Measurements from ENCODE around the gene ACP7. TPM values are rescaled to one million over a fixed set of nuclear protein-coding genes. Genes with fewer than 3 reads are reported as not detected.

ACP7 gene
- total and polyA plus RNA-seq, 2 donors (not counting 1 experiment from before 2014, with no cell fraction given): not detected

DNA sequence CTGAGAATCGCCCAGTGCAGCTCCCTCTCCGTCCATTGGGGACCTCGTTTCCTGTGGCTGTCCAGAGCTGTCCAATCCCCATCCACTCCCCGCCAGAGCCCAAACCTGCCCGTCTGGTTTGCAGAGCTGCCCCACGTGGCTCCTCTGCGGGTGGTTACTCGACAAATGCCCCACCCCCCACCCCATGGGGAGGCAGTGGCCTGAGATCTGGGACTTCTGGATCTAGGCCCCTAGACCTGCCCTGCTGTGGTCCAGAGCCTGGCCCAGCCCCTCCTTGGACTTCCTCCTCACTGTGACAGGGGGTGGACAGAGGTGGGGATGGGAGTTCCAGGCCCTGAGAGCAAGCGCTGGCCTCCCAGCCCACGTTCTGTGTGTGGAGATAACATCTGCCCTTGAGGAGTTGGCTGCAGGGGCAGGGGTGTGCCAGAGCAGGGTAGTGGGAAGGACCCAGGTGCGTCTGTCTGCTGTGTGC is 70.5 kb downstream of the ACP7 start:
- Histone ChIP-seq H3K79me2 (ENCODE audit: control insufficient read depth, insufficient read depth, low read length) (peaks cover 36% of the 10 kb centered on the region), H2AFZ (ENCODE audit: low read length) (no peak overlapping the region), H3K9me3 (ENCODE audit: control insufficient read depth, insufficient read depth, low read depth, low read length) (no peaks in the 10 kb centered on the region), H3K9ac (ENCODE audit: insufficient read depth, low read length) (no peak overlapping the region), H3K4me2 (ENCODE audit: extremely low read depth, insufficient read depth, low read length) (no peak overlapping the region), H3K4me3 (replicated peaks in 1 of 4; ENCODE audit: control extremely low read depth in 1 of 4, insufficient read depth in 1 of 4, low read depth in 3 of 4, low read length in 4 of 4) (no peak overlapping the region), H3K27me3 (ENCODE audit: control insufficient read depth, insufficient read depth, low read length) (no peaks in the 10 kb centered on the region), H3K4me1 (ENCODE audit: control insufficient read depth, extremely low read depth, insufficient read depth, low read length) (no peaks in the 10 kb centered on the region), H3K27ac (ENCODE audit: insufficient read depth, low read length) (no peak overlapping the region), H3K36me3 (ENCODE audit: control insufficient read depth, insufficient read depth, low read length) (no peaks in the 10 kb centered on the region), H4K20me1 (ENCODE audit: control insufficient read depth, extremely low read depth, insufficient read depth, low read length) (no peaks in the 10 kb centered on the region)
- TF ChIP-seq CTCF (conservative IDR thresholded peaks at IDR 0.05 in 1 of 2, IDR thresholded peaks at IDR 0.05 in 1 of 2; ENCODE audit: low read depth in 1 of 2, low read length in 2 of 2) (no peak), EZH2 (IDR thresholded peaks at IDR 0.05; ENCODE audit: low read length, missing control alignments) (no peak)
- no peak for DNase-seq (ENCODE audit: low read depth in 2 of 2)

GRCh38 chr19:39155114-39155700 is 71.0 kb downstream of the ACP7 start:
- no peaks in the 10 kb centered on the region for H3K27me3 ChIP-seq (ENCODE audit: control insufficient read depth, insufficient read depth, low read length)
- H3K4me3 ChIP-seq (replicated peaks in 1 of 4; ENCODE audit: control extremely low read depth in 1 of 4, insufficient read depth in 1 of 4, low read depth in 3 of 4, low read length in 4 of 4): no peak overlapping the region
- TF ChIP-seq EZH2 (IDR thresholded peaks at IDR 0.05; ENCODE audit: low read length, missing control alignments): no peak
- H2AFZ ChIP-seq (ENCODE audit: low read length): no peak overlapping the region
- H3K9me3 ChIP-seq (ENCODE audit: control insufficient read depth, insufficient read depth, low read depth, low read length): no peaks in the 10 kb centered on the region
- no peak overlapping the region for H3K9ac ChIP-seq (ENCODE audit: insufficient read depth, low read length)
- H3K27ac ChIP-seq (ENCODE audit: insufficient read depth, low read length): no peak overlapping the region
- no peaks in the 10 kb centered on the region for H3K4me1 ChIP-seq (ENCODE audit: control insufficient read depth, extremely low read depth, insufficient read depth, low read length)
- peaks cover 35% of the 10 kb centered on the region for H3K79me2 ChIP-seq (ENCODE audit: control insufficient read depth, insufficient read depth, low read length)
- H3K4me2 ChIP-seq (ENCODE audit: extremely low read depth, insufficient read depth, low read length): no peak overlapping the region
- no peaks in the 10 kb centered on the region for H4K20me1 ChIP-seq (ENCODE audit: control insufficient read depth, extremely low read depth, insufficient read depth, low read length)
- DNase-seq (ENCODE audit: low read depth in 2 of 2): no peak
- H3K36me3 ChIP-seq (ENCODE audit: control insufficient read depth, insufficient read depth, low read length): peaks cover 2% of the 10 kb centered on the region

- Histone ChIP-seq H4K20me1 (ENCODE audit: control insufficient read depth, extremely low read depth, insufficient read depth, low read length) (no peaks in the 10 kb centered on the region), H3K79me2 (ENCODE audit: control insufficient read depth, insufficient read depth, low read length) (peaks cover 33% of the 10 kb centered on the region), H2AFZ (ENCODE audit: low read length) (no peak overlapping the region), H3K4me2 (ENCODE audit: extremely low read depth, insufficient read depth, low read length) (no peak overlapping the region), H3K36me3 (ENCODE audit: control insufficient read depth, insufficient read depth, low read length) (peaks cover 2% of the 10 kb centered on the region), H3K27ac (ENCODE audit: insufficient read depth, low read length) (no peak overlapping the region), H3K4me3 (replicated peaks in 1 of 4; ENCODE audit: control extremely low read depth in 1 of 4, insufficient read depth in 1 of 4, low read depth in 3 of 4, low read length in 4 of 4) (no peak overlapping the region), H3K9ac (ENCODE audit: insufficient read depth, low read length) (no peak overlapping the region), H3K9me3 (ENCODE audit: control insufficient read depth, insufficient read depth, low read depth, low read length) (no peaks in the 10 kb centered on the region), H3K27me3 (ENCODE audit: control insufficient read depth, insufficient read depth, low read length) (no peaks in the 10 kb centered on the region), H3K4me1 (ENCODE audit: control insufficient read depth, extremely low read depth, insufficient read depth, low read length) (no peaks in the 10 kb centered on the region)
- no peak for DNase-seq (ENCODE audit: low read depth in 2 of 2)
- no peak for TF ChIP-seq CTCF (conservative IDR thresholded peaks at IDR 0.05 in 1 of 2, IDR thresholded peaks at IDR 0.05 in 1 of 2; ENCODE audit: low read depth in 1 of 2, low read length in 2 of 2)
- TF ChIP-seq EZH2 (IDR thresholded peaks at IDR 0.05; ENCODE audit: low read length, missing control alignments): no peak
These were observed 71.6 kb downstream of the ACP7 start for GRCh38 chr19:39155741-39156140.

Measured in fibroblast of lung (primary cell).